Prostate gland (tissue), 2 donors: ENCODE measurements around the gene ATE1.

Experiments used
- POLR2A ChIP-seq: fragments of 450-650 bp; IDR thresholded peaks from one replicate; pipeline ENCODE4 v1.6.1; 2016; ENCODE audit warnings: antibody characterized with exemption, mild to moderate bottlenecking
- TF ChIP-seq, protein P1 (sequence below), 4 experiments: fragments of 200-600 bp in 2 of 4; fragments of 450-650 bp in 2 of 4; sonication (generic) in 2 of 4; IDR thresholded peaks; 1 replicate in 3 of 4; 2 replicates in 1 of 4; pipeline ENCODE4 v1.5.1; 2016 to 2019; ENCODE audit warnings: antibody characterized with exemption in 4 of 4, mild to moderate bottlenecking in 2 of 4, moderate library complexity in 2 of 4

DNA sequence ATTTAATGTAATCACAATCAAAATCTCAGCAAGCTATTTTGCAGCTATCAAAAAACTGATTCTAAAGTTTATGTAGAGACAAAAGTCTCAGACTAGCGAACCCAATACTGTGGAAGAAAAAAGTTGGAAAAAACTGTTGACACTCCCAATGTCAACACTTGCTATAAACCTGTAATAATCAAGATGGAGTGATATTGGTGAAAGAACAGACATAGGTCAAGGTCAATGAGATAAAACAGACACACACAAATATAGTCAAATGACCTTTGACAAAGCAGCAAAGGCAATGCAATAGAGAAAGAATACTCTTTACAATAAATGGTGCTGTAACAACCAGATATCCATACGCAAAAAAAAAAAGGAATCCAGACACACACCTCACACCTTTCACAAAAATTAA is 84.5 kb downstream of the ATE1 start:
- TF ChIP-seq POLR2A = no peak
- TF ChIP-seq, protein P1, sequence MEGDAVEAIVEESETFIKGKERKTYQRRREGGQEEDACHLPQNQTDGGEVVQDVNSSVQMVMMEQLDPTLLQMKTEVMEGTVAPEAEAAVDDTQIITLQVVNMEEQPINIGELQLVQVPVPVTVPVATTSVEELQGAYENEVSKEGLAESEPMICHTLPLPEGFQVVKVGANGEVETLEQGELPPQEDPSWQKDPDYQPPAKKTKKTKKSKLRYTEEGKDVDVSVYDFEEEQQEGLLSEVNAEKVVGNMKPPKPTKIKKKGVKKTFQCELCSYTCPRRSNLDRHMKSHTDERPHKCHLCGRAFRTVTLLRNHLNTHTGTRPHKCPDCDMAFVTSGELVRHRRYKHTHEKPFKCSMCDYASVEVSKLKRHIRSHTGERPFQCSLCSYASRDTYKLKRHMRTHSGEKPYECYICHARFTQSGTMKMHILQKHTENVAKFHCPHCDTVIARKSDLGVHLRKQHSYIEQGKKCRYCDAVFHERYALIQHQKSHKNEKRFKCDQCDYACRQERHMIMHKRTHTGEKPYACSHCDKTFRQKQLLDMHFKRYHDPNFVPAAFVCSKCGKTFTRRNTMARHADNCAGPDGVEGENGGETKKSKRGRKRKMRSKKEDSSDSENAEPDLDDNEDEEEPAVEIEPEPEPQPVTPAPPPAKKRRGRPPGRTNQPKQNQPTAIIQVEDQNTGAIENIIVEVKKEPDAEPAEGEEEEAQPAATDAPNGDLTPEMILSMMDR (IDR thresholded peaks at IDR 0.05) = no peak
